Smooth muscle cell (in vitro differentiated cells): ENCODE results near the gene LGALS7B. TPM values are rescaled to one million over a fixed set of nuclear protein-coding genes. Genes with fewer than 3 reads are reported as not detected.

Source experiments
- DNase-seq: peaks from one replicate; lab custom pipeline; 2025; ENCODE audit not compliant: unreplicated experiment; lab: John Stamatoyannopoulos, UW
- H2AFZ ChIP-seq: fragments of 200-600 bp; sonication (generic); 2 replicates; pipeline ENCODE4 v1.6.0; 2016; ENCODE audit warnings: antibody characterized with exemption, low read depth, mild to moderate bottlenecking
- H3F3A ChIP-seq: fragments of 200-600 bp; sonication (generic); 2 replicates; pipeline ENCODE4 v1.6.0; 2017; ENCODE audit warnings: antibody characterized with exemption, low read depth
- H3K27ac ChIP-seq: fragments of 200-600 bp; sonication (generic); 2 replicates; pipeline ENCODE4 v1.5.1; 2016; ENCODE audit warnings: low read depth, mild to moderate bottlenecking
- H3K27me3 ChIP-seq: fragments of 200-600 bp; sonication (generic); 2 replicates; pipeline ENCODE4 v1.6.1; 2016; ENCODE audit warnings: low read depth, mild to moderate bottlenecking
- H3K36me3 ChIP-seq: fragments of 200-600 bp; sonication (generic); 2 replicates; pipeline ENCODE4 v1.5.1; 2016; ENCODE audit warnings: low read depth
- H3K4me1 ChIP-seq: fragments of 200-600 bp; sonication (generic); 2 replicates; pipeline ENCODE4 v1.5.1; 2016; ENCODE audit warnings: low read depth
- H3K4me2 ChIP-seq: fragments of 200-600 bp; sonication (generic); 2 replicates; pipeline ENCODE4 v1.6.0; 2016; ENCODE audit warnings: mild to moderate bottlenecking
- H3K4me3 ChIP-seq: fragments of 200-600 bp; sonication (generic); 2 replicates; pipeline ENCODE4 v1.5.1; 2016; ENCODE audit warnings: mild to moderate bottlenecking
- H3K79me2 ChIP-seq: fragments of 200-600 bp; sonication (generic); 2 replicates; pipeline ENCODE4 v1.6.0; 2016; ENCODE audit warnings: low read depth, mild to moderate bottlenecking
- H3K9ac ChIP-seq: fragments of 200-600 bp; sonication (generic); 2 replicates; pipeline ENCODE4 v1.6.0; 2016; ENCODE audit warnings: low read depth
- H3K9me3 ChIP-seq: fragments of 200-600 bp; sonication (generic); replicated peaks from 2 replicates; pipeline ENCODE4 v1.5.1; 2016; ENCODE audit warnings: low read depth
- H4K20me1 ChIP-seq: fragments of 200-600 bp; sonication (generic); 2 replicates; pipeline ENCODE4 v1.6.0; 2016; ENCODE audit warnings: low read depth
- WGBS: methylation state at CpG from one replicate; pipeline ENCODE4 v1.1.7; 2016; ENCODE audit warnings: low lambda C conversion rate; 5-methylcytosine and 5-hydroxymethylcytosine counted together
- polyA plus RNA-seq: library from polyadenylated mRNA; unstranded; fragments of >200 nt; fragmentation: Nextera tagmentation; extraction: Ambion mirVana; gene quantifications from 2 replicates; pipeline ENCODE4 v1.2.1, GENCODE V29; 2016
- total RNA-seq: library from RNA; depleted of rRNA; stranded (reverse); fragments of >200 nt; gene quantifications from 2 replicates; pipeline ENCODE4 v1.2.3, GENCODE V29; 2014
- TF ChIP-seq, protein P1 (sequence below): fragments of 200-600 bp; sonication (generic); IDR thresholded peaks from 2 replicates; pipeline ENCODE4 v1.5.1; 2017; ENCODE audit warnings: borderline replicate concordance, mild to moderate bottlenecking, antibody characterized with exemption; ENCODE audit not compliant: insufficient read depth, poor library complexity, severe bottlenecking

The LGALS7B gene
- total and polyA plus RNA-seq, 2 experiments from 2014 or later: not detected

DNA sequence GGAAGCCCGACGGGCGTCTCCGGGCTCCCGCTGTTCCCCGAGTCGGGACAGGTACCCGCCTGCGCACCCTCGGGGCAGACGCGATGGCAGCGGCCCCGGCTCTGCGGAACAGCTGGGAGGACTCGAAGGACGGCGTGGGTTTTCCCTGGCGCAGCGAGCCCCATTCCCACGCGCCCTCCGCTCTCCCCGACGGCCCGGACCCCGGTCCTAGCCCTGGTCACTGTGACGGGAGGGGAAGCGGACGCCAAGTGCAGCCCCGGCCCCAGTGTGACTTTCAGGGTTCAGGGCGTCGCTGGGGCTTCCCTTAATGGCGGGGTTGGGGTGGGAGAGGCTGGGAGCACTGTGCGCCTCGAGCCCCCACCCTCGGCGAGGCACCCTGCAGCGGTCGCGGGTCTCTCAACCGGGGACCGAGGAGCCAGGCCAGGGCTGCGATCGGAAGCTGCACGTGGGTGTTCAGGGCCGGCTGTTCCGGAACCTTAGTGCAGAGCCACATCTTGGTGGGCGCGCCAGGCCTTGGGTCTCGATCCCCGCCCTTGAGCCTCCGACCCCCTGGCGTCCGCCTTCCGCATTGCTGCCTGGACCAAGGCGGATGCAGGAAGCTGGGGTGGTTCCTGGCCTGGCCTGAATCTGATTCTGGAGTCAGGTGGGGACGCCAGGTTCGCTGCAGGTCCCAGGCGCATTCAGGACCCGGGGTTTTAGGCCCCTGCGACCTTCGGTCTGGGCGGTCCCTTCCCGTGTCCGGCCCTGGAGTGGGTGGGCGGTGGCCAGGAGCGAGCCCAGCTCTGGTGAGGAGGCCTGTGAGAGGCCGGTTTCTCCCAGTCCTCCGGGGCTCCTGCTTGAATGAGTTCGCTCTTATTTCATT, 3.5 kb downstream of the LGALS7B start:
- Histone ChIP-seq H3K36me3 (no peaks in the 10 kb centered on the region), H3K79me2 (no peaks in the 10 kb centered on the region), H3K9me3 (no peaks in the 10 kb centered on the region), H4K20me1 (no peaks in the 10 kb centered on the region), H3F3A (no peaks in the 10 kb centered on the region), H3K4me2 (no peak overlapping the region), H2AFZ (no peak overlapping the region), H3K9ac (no peak overlapping the region), H3K27ac (peak overlapping the region; percentile 66), H3K4me3 (no peak overlapping the region), H3K27me3 (no peaks in the 10 kb centered on the region), H3K4me1 (no peaks in the 10 kb centered on the region)
- TF ChIP-seq, protein P1, sequence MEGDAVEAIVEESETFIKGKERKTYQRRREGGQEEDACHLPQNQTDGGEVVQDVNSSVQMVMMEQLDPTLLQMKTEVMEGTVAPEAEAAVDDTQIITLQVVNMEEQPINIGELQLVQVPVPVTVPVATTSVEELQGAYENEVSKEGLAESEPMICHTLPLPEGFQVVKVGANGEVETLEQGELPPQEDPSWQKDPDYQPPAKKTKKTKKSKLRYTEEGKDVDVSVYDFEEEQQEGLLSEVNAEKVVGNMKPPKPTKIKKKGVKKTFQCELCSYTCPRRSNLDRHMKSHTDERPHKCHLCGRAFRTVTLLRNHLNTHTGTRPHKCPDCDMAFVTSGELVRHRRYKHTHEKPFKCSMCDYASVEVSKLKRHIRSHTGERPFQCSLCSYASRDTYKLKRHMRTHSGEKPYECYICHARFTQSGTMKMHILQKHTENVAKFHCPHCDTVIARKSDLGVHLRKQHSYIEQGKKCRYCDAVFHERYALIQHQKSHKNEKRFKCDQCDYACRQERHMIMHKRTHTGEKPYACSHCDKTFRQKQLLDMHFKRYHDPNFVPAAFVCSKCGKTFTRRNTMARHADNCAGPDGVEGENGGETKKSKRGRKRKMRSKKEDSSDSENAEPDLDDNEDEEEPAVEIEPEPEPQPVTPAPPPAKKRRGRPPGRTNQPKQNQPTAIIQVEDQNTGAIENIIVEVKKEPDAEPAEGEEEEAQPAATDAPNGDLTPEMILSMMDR: no peak
- no peak for DNase-seq
- WGBS: 94% methylated on average over 37 of the region's 71 CpGs

DNA sequence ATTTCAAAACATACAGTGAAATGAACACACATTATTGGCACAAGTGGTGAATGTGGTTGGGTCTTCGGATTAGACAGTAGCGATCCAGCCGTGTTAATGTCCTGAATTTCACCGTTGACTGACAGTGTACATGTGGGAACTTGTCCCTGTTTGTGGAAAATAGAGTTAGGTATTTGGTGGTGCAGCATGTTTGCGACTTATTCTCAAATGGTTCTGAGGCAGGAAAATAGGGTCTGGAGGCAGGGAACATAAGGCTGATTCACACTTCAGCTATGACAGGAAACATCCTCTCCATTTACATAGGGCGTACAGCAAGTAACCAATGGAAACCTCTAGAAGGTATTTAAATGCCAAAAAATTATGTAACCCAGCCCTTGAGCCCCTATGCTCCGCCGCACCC, 4.2 kb downstream of the LGALS7B start:
- no peak overlapping the region for H2AFZ ChIP-seq
- H3K79me2 ChIP-seq: no peaks in the 10 kb centered on the region
- H3K4me1 ChIP-seq: no peaks in the 10 kb centered on the region
- H3K9ac ChIP-seq: no peak overlapping the region
- no peak overlapping the region for H3K4me3 ChIP-seq
- no peaks in the 10 kb centered on the region for H3K27me3 ChIP-seq
- DNase-seq: no peak
- no peaks in the 10 kb centered on the region for H4K20me1 ChIP-seq
- H3K27ac ChIP-seq: peak overlapping the region; percentile 66
- H3K36me3 ChIP-seq: no peaks in the 10 kb centered on the region
- H3F3A ChIP-seq: no peaks in the 10 kb centered on the region
- TF ChIP-seq, protein P1: no peak
- no peak overlapping the region for H3K4me2 ChIP-seq
- WGBS: 58% methylated on average over 8 of the region's 8 CpGs
- H3K9me3 ChIP-seq: no peaks in the 10 kb centered on the region

DNA sequence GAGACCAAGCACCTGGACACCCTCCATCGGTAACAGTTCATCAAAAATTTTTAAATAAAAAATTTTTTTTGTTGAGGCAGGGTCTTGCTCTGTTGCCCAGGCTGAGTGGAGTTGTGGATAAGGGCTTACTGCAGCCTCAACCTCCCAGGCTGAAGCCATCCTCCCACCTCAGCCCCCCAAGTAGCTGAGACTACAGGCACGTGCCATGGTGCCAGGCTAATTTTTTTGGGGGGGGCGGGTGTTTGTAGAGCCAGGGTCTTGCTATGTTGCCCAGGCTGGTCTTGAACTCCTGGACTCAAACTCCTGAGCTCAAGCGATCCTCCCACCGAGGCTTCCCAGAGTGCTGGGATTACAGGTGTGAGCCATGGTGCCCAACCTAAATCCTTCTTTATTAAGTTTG, 4.7 kb downstream of the LGALS7B start:
- Histone ChIP-seq H3K79me2 (no peaks in the 10 kb centered on the region), H3K27ac (peak overlapping the region; percentile 66), H3K4me2 (no peak overlapping the region), H4K20me1 (no peaks in the 10 kb centered on the region), H3K27me3 (no peaks in the 10 kb centered on the region), H3K9ac (no peak overlapping the region), H3F3A (no peaks in the 10 kb centered on the region), H3K36me3 (no peaks in the 10 kb centered on the region), H2AFZ (no peak overlapping the region), H3K4me1 (no peaks in the 10 kb centered on the region), H3K9me3 (no peaks in the 10 kb centered on the region), H3K4me3 (no peak overlapping the region)
- WGBS: 93% methylated on average over 5 of the region's 5 CpGs
- TF ChIP-seq, protein P1: no peak
- DNase-seq: no peak

DNA sequence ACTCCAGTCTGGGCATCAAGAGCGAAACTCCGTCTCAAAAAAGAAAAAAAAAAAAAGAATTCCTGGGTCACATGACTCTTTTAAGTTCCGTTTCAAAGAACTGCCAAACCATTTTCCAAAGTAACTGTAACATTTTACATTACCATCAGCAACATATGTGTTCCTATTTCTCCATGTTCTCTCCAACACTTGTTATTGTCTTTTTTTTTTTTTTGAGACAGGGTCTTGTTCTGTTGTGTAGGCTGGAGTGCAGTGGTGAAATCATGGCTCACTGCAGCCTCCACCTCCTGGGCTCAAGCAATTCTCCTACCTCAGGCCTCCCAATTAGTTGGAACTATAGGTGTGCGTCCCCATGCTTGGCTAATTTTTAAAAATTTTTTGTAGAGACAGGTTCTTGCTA, 6.5 kb downstream of the LGALS7B start:
- no peaks in the 10 kb centered on the region for H3K27me3 ChIP-seq
- no peaks in the 10 kb centered on the region for H3K4me1 ChIP-seq
- no peak overlapping the region for H3K4me3 ChIP-seq
- no peak overlapping the region for H2AFZ ChIP-seq
- no peaks in the 10 kb centered on the region for H3F3A ChIP-seq
- H3K9me3 ChIP-seq: no peaks in the 10 kb centered on the region
- no peaks in the 10 kb centered on the region for H4K20me1 ChIP-seq
- TF ChIP-seq, protein P1: no peak
- DNase-seq: no peak
- no peak overlapping the region for H3K4me2 ChIP-seq
- H3K79me2 ChIP-seq: no peaks in the 10 kb centered on the region
- no peak overlapping the region for H3K9ac ChIP-seq
- no peak overlapping the region for H3K27ac ChIP-seq
- WGBS: 88% methylated on average over 4 of the region's 4 CpGs
- H3K36me3 ChIP-seq: no peaks in the 10 kb centered on the region
